ENCODE measurements around the gene MYOM3.

The MYOM3 gene

GRCh38 chr1:24090736-24091135 lies 21.2 kb downstream of the MYOM3 start:
- Histone ChIP-seq H3K4me3 (no peak overlapping the region), H3K27me3 (ENCODE audit: low read depth) (no peaks in the 10 kb centered on the region), H3K36me3 (replicated peaks) (no peaks in the 10 kb centered on the region), H3K9me3 (no peaks in the 10 kb centered on the region), H3K4me1 (no peaks in the 10 kb centered on the region)
- no peak for DNase-seq (ENCODE audit: low spot score in 2 of 2)
- in situ Hi-C loops (cut with MboI; ENCODE audit: low sequenced_read_pairs): no loop called here

- in situ Hi-C loops (cut with MboI; ENCODE audit: low sequenced_read_pairs): no loop called here
- H3K36me3 ChIP-seq (replicated peaks): no peaks in the 10 kb centered on the region
These were observed 22.0 kb downstream of the MYOM3 start for GRCh38 chr1:24089743-24090555.

GRCh38 chr1:24089027-24089742 lies 22.8 kb downstream of the MYOM3 start:
- in situ Hi-C loops (cut with MboI; ENCODE audit: low sequenced_read_pairs): no loop called here

More at GRCh38 chr1:24089743-24090555, 22.0 kb downstream of the MYOM3 start:
- no peak for DNase-seq (ENCODE audit: low spot score in 2 of 2)
- Histone ChIP-seq H3K9me3 (no peaks in the 10 kb centered on the region), H3K4me3 (no peak overlapping the region), H3K4me1 (no peaks in the 10 kb centered on the region), H3K27me3 (ENCODE audit: low read depth) (no peaks in the 10 kb centered on the region)

GRCh38 chr1:24086466-24086865 lies 25.5 kb downstream of the MYOM3 start:
- H3K36me3 ChIP-seq (replicated peaks): no peaks in the 10 kb centered on the region
- H3K4me3 ChIP-seq: no peak overlapping the region
- DNase-seq (ENCODE audit: low spot score in 2 of 2): no peak
- H3K4me1 ChIP-seq: no peaks in the 10 kb centered on the region
- no peaks in the 10 kb centered on the region for H3K9me3 ChIP-seq
- in situ Hi-C loops (cut with MboI; ENCODE audit: low sequenced_read_pairs): no loop called here
- H3K27me3 ChIP-seq (ENCODE audit: low read depth): no peaks in the 10 kb centered on the region

More at GRCh38 chr1:24089027-24089742, 22.8 kb downstream of the MYOM3 start:
- Histone ChIP-seq H3K4me1 (no peaks in the 10 kb centered on the region), H3K4me3 (no peak overlapping the region), H3K36me3 (replicated peaks) (no peaks in the 10 kb centered on the region), H3K27me3 (ENCODE audit: low read depth) (no peaks in the 10 kb centered on the region), H3K9me3 (no peaks in the 10 kb centered on the region)
- no peak for DNase-seq (ENCODE audit: low spot score in 2 of 2)

GRCh38 chr1:24085546-24085945 lies 26.4 kb downstream of the MYOM3 start:
- Histone ChIP-seq H3K36me3 (replicated peaks) (no peaks in the 10 kb centered on the region), H3K4me3 (no peak overlapping the region), H3K9me3 (no peaks in the 10 kb centered on the region), H3K4me1 (no peaks in the 10 kb centered on the region), H3K27me3 (ENCODE audit: low read depth) (no peaks in the 10 kb centered on the region)
- no peak for DNase-seq (ENCODE audit: low spot score in 2 of 2)
- in situ Hi-C loops (cut with MboI; ENCODE audit: low sequenced_read_pairs): no loop called here

GRCh38 chr1:24085007-24085406 lies 26.9 kb downstream of the MYOM3 start:
- H3K27me3 ChIP-seq (ENCODE audit: low read depth): no peaks in the 10 kb centered on the region
- in situ Hi-C loops (cut with MboI; ENCODE audit: low sequenced_read_pairs): no loop called here
- H3K4me1 ChIP-seq: no peaks in the 10 kb centered on the region
- H3K4me3 ChIP-seq: no peak overlapping the region
- H3K9me3 ChIP-seq: no peaks in the 10 kb centered on the region
- no peaks in the 10 kb centered on the region for H3K36me3 ChIP-seq (replicated peaks)
- DNase-seq (ENCODE audit: low spot score in 2 of 2): no peak

GRCh38 chr1:24084050-24084449 lies 27.9 kb downstream of the MYOM3 start:
- no peaks in the 10 kb centered on the region for H3K9me3 ChIP-seq
- H3K4me1 ChIP-seq: no peaks in the 10 kb centered on the region
- H3K36me3 ChIP-seq (replicated peaks): no peaks in the 10 kb centered on the region
- no peaks in the 10 kb centered on the region for H3K27me3 ChIP-seq (ENCODE audit: low read depth)
- in situ Hi-C loops (cut with MboI; ENCODE audit: low sequenced_read_pairs): no loop called here
- DNase-seq (ENCODE audit: low spot score in 2 of 2): no peak
- no peak overlapping the region for H3K4me3 ChIP-seq

GRCh38 chr1:24082372-24082771 lies 29.6 kb downstream of the MYOM3 start:
- H3K36me3 ChIP-seq (replicated peaks): no peaks in the 10 kb centered on the region
- H3K4me3 ChIP-seq: no peak overlapping the region
- DNase-seq (ENCODE audit: low spot score in 2 of 2): no peak
- in situ Hi-C loops (cut with MboI; ENCODE audit: low sequenced_read_pairs): no loop called here
- no peaks in the 10 kb centered on the region for H3K27me3 ChIP-seq (ENCODE audit: low read depth)
- H3K9me3 ChIP-seq: no peaks in the 10 kb centered on the region
- H3K4me1 ChIP-seq: no peaks in the 10 kb centered on the region

GRCh38 chr1:24081190-24081589 lies 30.7 kb downstream of the MYOM3 start:
- no peak for DNase-seq (ENCODE audit: low spot score in 2 of 2)
- Histone ChIP-seq H3K36me3 (replicated peaks) (no peaks in the 10 kb centered on the region), H3K9me3 (no peaks in the 10 kb centered on the region), H3K4me3 (no peak overlapping the region), H3K27me3 (ENCODE audit: low read depth) (no peaks in the 10 kb centered on the region), H3K4me1 (no peaks in the 10 kb centered on the region)
- in situ Hi-C loops (cut with MboI; ENCODE audit: low sequenced_read_pairs): no loop called here

- in situ Hi-C loops (cut with MboI; ENCODE audit: low sequenced_read_pairs): no loop called here
- H3K36me3 ChIP-seq (replicated peaks): no peaks in the 10 kb centered on the region
- no peaks in the 10 kb centered on the region for H3K9me3 ChIP-seq
- no peak overlapping the region for H3K4me3 ChIP-seq
- no peak for DNase-seq (ENCODE audit: low spot score in 2 of 2)
- no peaks in the 10 kb centered on the region for H3K27me3 ChIP-seq (ENCODE audit: low read depth)
- no peaks in the 10 kb centered on the region for H3K4me1 ChIP-seq
These were observed 31.8 kb downstream of the MYOM3 start for GRCh38 chr1:24080131-24080530.

GRCh38 chr1:24077278-24077978 lies 34.5 kb downstream of the MYOM3 start:
- in situ Hi-C loops (cut with MboI; ENCODE audit: low sequenced_read_pairs): no loop called here
- H3K27me3 ChIP-seq (ENCODE audit: low read depth): no peaks in the 10 kb centered on the region
- DNase-seq (ENCODE audit: low spot score in 2 of 2): no peak
- no peaks in the 10 kb centered on the region for H3K36me3 ChIP-seq (replicated peaks)
- H3K4me1 ChIP-seq: no peaks in the 10 kb centered on the region
- H3K4me3 ChIP-seq: no peak overlapping the region
- no peaks in the 10 kb centered on the region for H3K9me3 ChIP-seq

- no peak overlapping the region for H3K4me3 ChIP-seq
- H3K4me1 ChIP-seq: no peaks in the 10 kb centered on the region
- in situ Hi-C loops (cut with MboI; ENCODE audit: low sequenced_read_pairs): no loop called here
- H3K9me3 ChIP-seq: no peaks in the 10 kb centered on the region
- DNase-seq (ENCODE audit: low spot score in 2 of 2): no peak
- no peaks in the 10 kb centered on the region for H3K27me3 ChIP-seq (ENCODE audit: low read depth)
- no peaks in the 10 kb centered on the region for H3K36me3 ChIP-seq (replicated peaks)
These were observed 36.0 kb downstream of the MYOM3 start for GRCh38 chr1:24075946-24076345.

GRCh38 chr1:24075590-24075854 lies 36.4 kb downstream of the MYOM3 start:
- no peak for DNase-seq (ENCODE audit: low spot score in 2 of 2)
- H3K4me1 ChIP-seq: no peaks in the 10 kb centered on the region
- no peaks in the 10 kb centered on the region for H3K36me3 ChIP-seq (replicated peaks)
- H3K4me3 ChIP-seq: no peak overlapping the region
- H3K9me3 ChIP-seq: no peaks in the 10 kb centered on the region
- in situ Hi-C loops (cut with MboI; ENCODE audit: low sequenced_read_pairs): no loop called here
- no peaks in the 10 kb centered on the region for H3K27me3 ChIP-seq (ENCODE audit: low read depth)
